ENCODE results near the gene MAB21L4. TPM values are rescaled to one million over a fixed set of nuclear protein-coding genes. Genes with fewer than 3 reads are reported as not detected.

The MAB21L4 gene
- total RNA-seq, result under 1 TPM in 2 of 4 donors, not detected in 2; 0.33 to 0.81 TPM

DNA sequence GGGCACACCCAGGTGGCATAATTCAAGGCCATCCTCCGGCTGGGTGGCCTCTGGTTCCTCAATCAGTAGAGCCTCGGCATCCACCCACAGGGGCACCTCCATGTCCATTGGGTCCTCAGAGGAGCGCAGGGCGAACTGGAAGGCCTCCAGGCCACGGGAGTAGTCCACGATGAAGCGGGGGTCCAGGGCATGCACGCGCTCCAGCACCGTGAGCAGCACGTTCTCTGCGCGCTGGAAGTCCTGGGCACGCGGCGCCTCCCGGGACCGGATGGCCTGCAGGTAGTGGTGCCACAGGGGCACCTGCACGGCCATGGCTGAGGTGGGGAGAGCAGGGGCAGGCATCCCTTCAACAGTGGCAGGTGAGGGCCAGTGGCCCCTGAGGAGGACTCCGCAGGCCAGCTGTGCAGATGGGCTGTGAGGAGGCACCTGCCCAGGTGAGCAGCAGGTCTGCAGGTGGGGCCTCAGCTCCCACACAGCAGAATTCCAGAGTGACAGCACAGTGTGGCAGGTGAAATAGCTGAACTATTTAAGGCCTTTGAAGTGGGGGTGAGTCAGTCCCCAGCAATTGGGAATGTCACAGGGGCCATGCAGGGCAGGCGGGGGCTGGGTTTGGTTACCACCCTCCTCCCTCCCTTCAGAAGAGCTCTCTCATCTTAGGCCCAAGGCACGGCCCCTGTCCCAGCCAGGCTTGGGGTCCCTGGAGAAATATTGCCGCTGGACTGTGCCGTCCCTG, at the start of gene MAB21L4:
TSS of gene MAB21L4 (minus strand) at position 501 of the 733 bp plus-strand sequence. CDS start at position 342, 159 bp downstream.
- TF ChIP-seq, protein P1, sequence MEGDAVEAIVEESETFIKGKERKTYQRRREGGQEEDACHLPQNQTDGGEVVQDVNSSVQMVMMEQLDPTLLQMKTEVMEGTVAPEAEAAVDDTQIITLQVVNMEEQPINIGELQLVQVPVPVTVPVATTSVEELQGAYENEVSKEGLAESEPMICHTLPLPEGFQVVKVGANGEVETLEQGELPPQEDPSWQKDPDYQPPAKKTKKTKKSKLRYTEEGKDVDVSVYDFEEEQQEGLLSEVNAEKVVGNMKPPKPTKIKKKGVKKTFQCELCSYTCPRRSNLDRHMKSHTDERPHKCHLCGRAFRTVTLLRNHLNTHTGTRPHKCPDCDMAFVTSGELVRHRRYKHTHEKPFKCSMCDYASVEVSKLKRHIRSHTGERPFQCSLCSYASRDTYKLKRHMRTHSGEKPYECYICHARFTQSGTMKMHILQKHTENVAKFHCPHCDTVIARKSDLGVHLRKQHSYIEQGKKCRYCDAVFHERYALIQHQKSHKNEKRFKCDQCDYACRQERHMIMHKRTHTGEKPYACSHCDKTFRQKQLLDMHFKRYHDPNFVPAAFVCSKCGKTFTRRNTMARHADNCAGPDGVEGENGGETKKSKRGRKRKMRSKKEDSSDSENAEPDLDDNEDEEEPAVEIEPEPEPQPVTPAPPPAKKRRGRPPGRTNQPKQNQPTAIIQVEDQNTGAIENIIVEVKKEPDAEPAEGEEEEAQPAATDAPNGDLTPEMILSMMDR (IDR thresholded peaks at IDR 0.05), result no peak
- no peak for TF ChIP-seq POLR2A (IDR thresholded peaks at IDR 0.05)
- H3K4me3 ChIP-seq (replicated peaks in 1 of 3), result no peak within 1 kb of the TSS
- no peak within 1 kb of the TSS for H3K27ac ChIP-seq
- no peaks in the 10 kb centered on the region for H3K27me3 ChIP-seq
- WGBS, 2 donors, result 75 to 85% methylated on average over 4 to 21 of the region's 24 CpGs
- DNase-seq, result no peak
- intact Hi-C loops (cut with DNase I), result no loop called here
- no peaks in the 10 kb centered on the region for H3K36me3 ChIP-seq
- no peaks in the 10 kb centered on the region for H3K9me3 ChIP-seq
- H3K4me1 ChIP-seq, result peaks cover 0 to 20% of the 10 kb centered on the region in 2 donors

GRCh38 chr2:240936106-240936505, 40.1 kb upstream of the MAB21L4 start:
- no peak for DNase-seq

DNA sequence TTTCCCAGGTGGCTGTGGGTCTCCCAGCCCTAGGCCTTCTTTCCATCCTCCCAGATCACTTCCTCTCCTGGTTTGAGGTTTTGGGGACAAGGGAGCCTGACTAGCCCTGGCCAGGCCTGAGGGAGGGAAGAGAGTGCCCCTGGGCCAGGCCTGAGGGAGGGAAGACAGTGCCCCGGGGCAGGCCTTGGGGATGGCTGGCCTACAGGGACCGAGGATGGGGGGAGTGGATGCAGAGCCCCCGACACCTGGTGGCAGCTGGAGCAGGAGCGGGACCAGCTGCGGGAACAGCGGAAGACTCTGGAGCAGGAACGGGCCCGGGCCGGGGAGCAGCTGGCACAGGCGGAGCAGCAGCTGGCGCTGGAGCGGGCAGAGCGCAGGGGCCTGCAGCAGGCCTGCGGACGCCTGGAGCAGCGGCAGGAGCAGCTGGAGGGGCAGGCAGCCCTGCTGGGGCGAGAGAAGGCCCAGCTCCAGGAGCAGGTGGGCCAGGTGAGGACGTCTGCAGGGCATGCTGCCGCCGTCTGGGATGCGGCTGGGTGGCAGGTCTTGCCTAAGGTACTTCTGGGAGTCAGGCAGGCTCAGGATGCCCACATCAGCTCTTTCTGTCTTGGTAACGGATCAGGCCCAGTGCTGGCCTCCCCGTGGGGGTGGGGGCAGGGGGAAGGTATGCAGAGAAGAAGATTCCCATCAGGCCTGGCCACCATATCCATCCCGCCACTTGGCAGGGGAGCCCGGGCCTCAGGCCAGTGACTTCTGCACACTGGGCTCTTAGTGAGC, 39.3 kb upstream of the MAB21L4 start:
- WGBS, 2 donors, result 87 to 88% methylated on average over 12 to 22 of the region's 25 CpGs
- no peak overlapping the region for H3K27ac ChIP-seq
- intact Hi-C loops (cut with DNase I), result no loop called here
- H3K4me3 ChIP-seq (replicated peaks in 1 of 3), result no peak overlapping the region
- H3K9me3 ChIP-seq, result no peaks in the 10 kb centered on the region
- no peaks in the 10 kb centered on the region for H3K4me1 ChIP-seq
- no peaks in the 10 kb centered on the region for H3K27me3 ChIP-seq
- no peak for DNase-seq
- TF ChIP-seq, protein P1 (IDR thresholded peaks at IDR 0.05), result no peak
- no peak for TF ChIP-seq POLR2A (IDR thresholded peaks at IDR 0.05)
- H3K36me3 ChIP-seq, result no peaks in the 10 kb centered on the region

More at GRCh38 chr2:240936106-240936505, 40.1 kb upstream of the MAB21L4 start:
- Histone ChIP-seq H3K4me1 (no peaks in the 10 kb centered on the region), H3K4me3 (replicated peaks in 1 of 3) (no peak overlapping the region), H3K27me3 (no peaks in the 10 kb centered on the region), H3K36me3 (no peaks in the 10 kb centered on the region), H3K27ac (no peak overlapping the region), H3K9me3 (no peaks in the 10 kb centered on the region)
- TF ChIP-seq POLR2A (IDR thresholded peaks at IDR 0.05), result no peak
- TF ChIP-seq, protein P1 (IDR thresholded peaks at IDR 0.05), result no peak
- intact Hi-C loops (cut with DNase I), result no loop called here
- WGBS, 2 donors, result 91 to 92% methylated on average over 9 of the region's 9 CpGs

- H3K4me1 ChIP-seq, result no peaks in the 10 kb centered on the region
- TF ChIP-seq, protein P1 (IDR thresholded peaks at IDR 0.05), result no peak
- no peak for TF ChIP-seq POLR2A (IDR thresholded peaks at IDR 0.05)
- H3K4me3 ChIP-seq (replicated peaks in 1 of 3), result no peak overlapping the region
- intact Hi-C loops (cut with DNase I), result no loop called here
- H3K27ac ChIP-seq, result no peak overlapping the region
- H3K36me3 ChIP-seq, result no peaks in the 10 kb centered on the region
- no peak for DNase-seq
- H3K27me3 ChIP-seq, result no peaks in the 10 kb centered on the region
- H3K9me3 ChIP-seq, result no peaks in the 10 kb centered on the region
- 74 to 95% methylated on average over 2 to 10 of the region's 12 CpGs for WGBS, 2 donors
Measured at GRCh38 chr2:240934701-240935102, 38.7 kb upstream of the MAB21L4 start.

Measured in thyroid gland (tissue), 4 donors.